Panc1 (cell line): ENCODE measurements around the gene OPTN.
"Not testable (repeated sequence)": the region's sequence is repeated elsewhere in the genome, so short reads cannot be mapped to it uniquely, and the experiment has no call there.

Experiments used
- CTCF ChIP-seq: fragments of 450-650 bp; IDR thresholded peaks from 2 replicates; pipeline ENCODE4 v1.5.1; 2017; ENCODE audit warnings: mild to moderate bottlenecking
- POLR2AphosphoS5 ChIP-seq: IDR thresholded peaks from 2 replicates; pipeline ENCODE4 v1.6.1; 2012; ENCODE audit warnings: mild to moderate bottlenecking, low read depth, low read length, moderate library complexity
- REST ChIP-seq, 2 experiments: IDR thresholded peaks; 2 replicates each; pipeline ENCODE4 v1.6.1; 2011 to 2012; ENCODE audit warnings: low read depth in 2 of 2, control low read depth in 1 of 2, low read length in 1 of 2, mild to moderate bottlenecking in 1 of 2, moderate library complexity in 1 of 2; ENCODE audit not compliant: insufficient read depth in 1 of 2
- SIN3A ChIP-seq: IDR thresholded peaks from 2 replicates; pipeline ENCODE4 v1.6.1; 2012; ENCODE audit warnings: low read depth, mild to moderate bottlenecking, low read length, moderate library complexity, borderline replicate concordance; ENCODE audit not compliant: insufficient read depth
- TCF7L2 ChIP-seq: IDR thresholded peaks from 2 replicates; pipeline ENCODE4 v1.6.1; 2011; ENCODE audit warnings: mild to moderate bottlenecking, low read depth, low read length, inconsistent platforms

DNA sequence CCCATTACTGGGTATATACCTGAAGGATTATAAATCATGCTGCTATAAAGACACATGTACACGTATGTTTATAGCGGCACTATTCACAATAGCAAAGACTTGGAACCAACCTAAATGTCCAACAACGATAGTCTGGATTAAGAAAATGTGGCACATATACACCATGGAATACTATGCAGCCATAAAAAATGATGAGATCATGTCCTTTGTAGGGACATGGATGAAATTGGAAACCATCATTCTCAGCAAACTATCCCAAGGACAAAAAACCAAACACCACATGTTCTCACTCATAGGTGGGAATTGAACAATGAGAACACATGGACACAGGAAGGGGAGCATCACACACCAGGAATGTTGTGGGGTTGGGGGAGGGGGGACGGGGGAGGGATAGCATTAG, 55.9 kb downstream of the OPTN start:
- not testable (repeated sequence) for TF ChIP-seq SIN3A; CTCF; REST (IDR thresholded peaks at IDR 0.05; ENCODE audit: insufficient read depth in 1 of 2, low read depth in 2 of 2, low read length in 1 of 2); POLR2AphosphoS5; TCF7L2
